Astrocyte of the cerebellum (primary cell): ENCODE measurements around the gene SLC12A5.

Source experiments
- DNase-seq: peaks from one replicate; pipeline ENCODE4 v3.0.0-alpha.2; 2011; ENCODE audit warnings: low read depth
- H3K4me3 ChIP-seq: 2 replicates; pipeline ENCODE4 v1.5.1; 2011; ENCODE audit warnings: mild to moderate bottlenecking, low read depth, low read length, moderate library complexity
- in situ Hi-C: cut with HindIII; loops from 2 replicates; pipeline ENCODE4 v1.10.0; 2017; ENCODE audit warnings: low sequenced_read_pairs
- TF ChIP-seq, protein P1 (sequence below): IDR thresholded peaks from 2 replicates; pipeline ENCODE4 v1.5.1; 2012; ENCODE audit warnings: low read length, low read depth, moderate library complexity, mild to moderate bottlenecking; ENCODE audit errors: missing control alignments

Gene SLC12A5

DNA sequence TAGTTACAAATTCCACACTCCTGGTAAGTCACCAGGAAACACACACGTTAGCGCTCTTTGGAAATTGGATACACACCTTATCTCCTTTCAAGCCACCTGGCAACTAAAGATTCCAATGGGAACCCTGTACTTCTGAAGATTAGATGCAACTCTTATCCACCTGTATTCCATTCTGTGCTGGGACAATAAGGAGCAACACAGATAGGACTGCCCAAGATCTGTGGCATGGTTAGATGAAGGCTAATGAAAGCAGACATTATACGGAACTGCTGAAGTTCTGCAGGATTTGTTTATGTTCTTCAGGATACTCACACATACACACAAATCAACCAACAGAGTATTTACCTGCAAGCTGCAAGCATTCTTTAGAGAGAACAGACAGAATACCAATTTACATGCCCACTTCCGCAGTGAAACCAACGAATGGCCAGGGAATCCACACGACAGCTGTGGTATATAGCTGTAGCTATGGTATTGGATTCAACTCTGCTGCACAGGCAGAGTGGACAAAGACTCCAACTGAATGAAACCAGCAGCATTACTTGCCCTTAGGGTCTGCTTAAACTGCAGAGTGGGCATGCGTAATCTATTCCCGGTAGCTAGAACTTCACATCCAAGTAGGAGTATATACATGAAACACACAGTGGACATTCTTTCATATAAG, 48.8 kb downstream of the SLC12A5 start:
- no peak overlapping the region for H3K4me3 ChIP-seq
- DNase-seq, result no peak
- in situ Hi-C loops, result no loop called here
- TF ChIP-seq, protein P1, sequence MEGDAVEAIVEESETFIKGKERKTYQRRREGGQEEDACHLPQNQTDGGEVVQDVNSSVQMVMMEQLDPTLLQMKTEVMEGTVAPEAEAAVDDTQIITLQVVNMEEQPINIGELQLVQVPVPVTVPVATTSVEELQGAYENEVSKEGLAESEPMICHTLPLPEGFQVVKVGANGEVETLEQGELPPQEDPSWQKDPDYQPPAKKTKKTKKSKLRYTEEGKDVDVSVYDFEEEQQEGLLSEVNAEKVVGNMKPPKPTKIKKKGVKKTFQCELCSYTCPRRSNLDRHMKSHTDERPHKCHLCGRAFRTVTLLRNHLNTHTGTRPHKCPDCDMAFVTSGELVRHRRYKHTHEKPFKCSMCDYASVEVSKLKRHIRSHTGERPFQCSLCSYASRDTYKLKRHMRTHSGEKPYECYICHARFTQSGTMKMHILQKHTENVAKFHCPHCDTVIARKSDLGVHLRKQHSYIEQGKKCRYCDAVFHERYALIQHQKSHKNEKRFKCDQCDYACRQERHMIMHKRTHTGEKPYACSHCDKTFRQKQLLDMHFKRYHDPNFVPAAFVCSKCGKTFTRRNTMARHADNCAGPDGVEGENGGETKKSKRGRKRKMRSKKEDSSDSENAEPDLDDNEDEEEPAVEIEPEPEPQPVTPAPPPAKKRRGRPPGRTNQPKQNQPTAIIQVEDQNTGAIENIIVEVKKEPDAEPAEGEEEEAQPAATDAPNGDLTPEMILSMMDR, result no peak

DNA sequence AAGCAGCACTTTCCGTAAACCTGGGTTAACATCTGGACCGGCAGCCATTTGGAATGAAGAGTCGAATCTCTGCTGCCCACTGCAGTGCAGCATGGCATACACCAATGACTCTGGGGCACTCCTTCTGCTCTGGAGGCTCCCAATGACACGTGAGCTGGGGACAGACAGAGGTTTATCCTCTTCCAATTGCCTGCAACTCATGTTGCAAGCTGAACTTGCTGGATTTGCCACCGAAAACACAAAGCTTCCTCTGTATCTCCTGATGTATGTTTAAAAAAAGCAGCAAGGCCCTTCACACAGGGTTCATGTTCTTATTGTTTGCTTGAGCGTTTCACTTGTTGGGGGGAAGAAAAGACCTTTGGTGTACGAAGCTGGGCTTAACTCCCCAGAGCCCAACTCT, 49.9 kb downstream of the SLC12A5 start:
- no peak overlapping the region for H3K4me3 ChIP-seq
- in situ Hi-C loops, result no loop called here
- TF ChIP-seq, protein P1, result no peak
- no peak for DNase-seq

DNA sequence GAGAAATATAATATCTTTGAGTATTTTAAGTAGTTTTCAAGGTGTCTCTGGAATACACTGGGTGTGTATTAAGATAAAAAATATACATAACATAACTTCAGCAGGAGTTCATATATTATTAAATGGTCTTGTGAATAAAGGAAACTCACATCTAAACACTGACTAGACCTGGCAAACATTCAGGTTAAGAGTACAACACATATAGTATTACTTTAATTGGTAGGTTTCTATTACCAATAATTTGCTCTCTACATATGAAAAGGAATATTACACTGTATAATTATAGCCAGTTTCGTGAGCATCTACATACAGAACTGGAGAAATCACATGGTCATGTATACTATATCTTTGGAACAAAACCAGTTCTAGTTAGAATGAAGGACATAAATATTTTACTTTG, 52.1 kb downstream of the SLC12A5 start:
- TF ChIP-seq, protein P1, result no peak
- DNase-seq, result no peak
- in situ Hi-C loops, result no loop called here
- H3K4me3 ChIP-seq, result no peak overlapping the region

DNA sequence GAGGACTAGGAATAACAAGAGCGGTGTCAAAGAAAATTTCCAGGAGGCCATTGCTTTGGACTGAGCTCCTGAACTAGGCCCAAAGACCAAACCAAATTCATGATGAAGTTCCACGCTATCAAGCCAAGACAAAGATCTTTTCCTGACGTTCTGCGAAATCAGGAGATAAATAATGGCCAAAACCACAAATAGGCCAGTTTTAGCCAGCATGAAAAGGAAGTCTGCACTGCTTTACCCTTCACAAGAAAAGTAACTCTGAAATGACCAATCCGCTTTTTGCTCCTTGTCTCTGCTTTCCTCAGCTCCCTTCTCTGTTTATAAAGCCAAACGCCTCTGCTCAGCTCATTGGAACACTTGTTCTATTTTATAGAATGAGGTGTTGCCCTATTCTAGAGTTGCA, 54.1 kb downstream of the SLC12A5 start:
- in situ Hi-C loops, result no loop called here
- DNase-seq, result no peak
- H3K4me3 ChIP-seq, result no peak overlapping the region
- TF ChIP-seq, protein P1, result no peak

DNA sequence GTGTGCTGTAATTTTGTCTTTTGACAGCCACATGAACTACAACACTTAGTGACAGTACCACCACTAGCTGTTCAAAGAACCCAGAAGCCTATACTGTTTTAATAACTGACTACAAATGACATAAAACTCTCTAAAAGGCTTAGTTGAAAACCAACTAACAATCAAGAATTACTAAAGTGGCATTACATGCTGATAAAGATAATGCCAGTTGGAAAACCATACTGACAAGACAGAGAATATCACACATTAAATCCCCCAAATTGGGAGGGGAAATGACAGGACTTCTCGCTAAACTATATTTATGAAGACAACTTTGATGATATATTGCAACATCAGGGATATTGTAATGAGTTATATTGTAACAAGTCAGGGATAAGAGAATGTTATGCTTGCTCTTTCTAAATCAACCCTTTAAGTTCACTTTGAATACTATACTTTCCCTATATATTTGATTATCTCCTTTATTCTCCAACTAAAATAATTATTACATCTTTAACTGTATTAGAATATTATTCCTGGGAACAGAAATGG, 54.6 kb downstream of the SLC12A5 start:
- DNase-seq, result no peak
- H3K4me3 ChIP-seq, result no peak overlapping the region
- in situ Hi-C loops, result no loop called here
- TF ChIP-seq, protein P1, result no peak

DNA sequence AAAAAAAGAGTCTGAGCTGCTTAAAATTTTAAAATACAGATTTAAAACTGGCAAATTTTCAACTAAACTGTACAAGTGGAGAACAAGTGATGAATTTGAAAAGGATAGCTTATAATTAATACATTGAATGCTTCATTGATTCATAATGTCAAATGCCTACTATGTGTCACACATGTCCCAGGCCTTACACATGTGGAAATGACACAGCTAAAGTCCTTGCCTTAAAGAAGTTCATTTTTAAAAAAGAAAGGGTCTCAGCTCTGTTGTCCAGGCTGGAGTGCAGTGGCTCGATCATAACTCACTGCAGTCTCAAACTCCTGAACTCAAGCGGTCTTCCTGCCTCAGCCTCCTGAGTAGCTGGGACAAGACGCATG, 55.8 kb downstream of the SLC12A5 start:
- no peak for DNase-seq
- TF ChIP-seq, protein P1, result no peak
- H3K4me3 ChIP-seq, result no peak overlapping the region
- in situ Hi-C loops, result no loop called here
